IPS DF 4.7 (cell line): ENCODE data around the gene DRAP1.

ENCODE experiments used
- DNase-seq: peaks from one replicate; pipeline ENCODE4 v3.0.0-alpha.2; 2013; ENCODE audit warnings: low spot score; ENCODE audit errors: extremely low read depth

The DRAP1 gene

DNA sequence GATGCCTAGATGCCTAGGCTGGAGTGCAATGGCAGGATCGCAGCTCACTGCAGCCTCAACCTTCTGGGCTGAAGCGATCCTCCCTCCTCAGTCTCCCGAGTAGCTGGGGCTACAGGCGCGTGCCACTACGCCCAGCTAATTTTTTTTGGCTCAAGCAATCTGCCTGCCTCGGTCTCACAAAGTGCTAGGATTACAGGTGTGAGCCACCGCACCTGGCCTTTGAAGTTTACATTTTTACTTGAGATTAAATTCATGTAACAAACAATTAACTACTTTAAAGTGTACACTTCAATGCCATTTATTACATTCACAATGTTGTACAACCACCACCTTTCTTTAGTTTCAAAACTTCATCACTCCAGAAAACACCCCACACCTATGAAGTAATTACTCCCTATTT is 15.5 kb upstream of the DRAP1 start:
- DNase-seq = no peak

DNA sequence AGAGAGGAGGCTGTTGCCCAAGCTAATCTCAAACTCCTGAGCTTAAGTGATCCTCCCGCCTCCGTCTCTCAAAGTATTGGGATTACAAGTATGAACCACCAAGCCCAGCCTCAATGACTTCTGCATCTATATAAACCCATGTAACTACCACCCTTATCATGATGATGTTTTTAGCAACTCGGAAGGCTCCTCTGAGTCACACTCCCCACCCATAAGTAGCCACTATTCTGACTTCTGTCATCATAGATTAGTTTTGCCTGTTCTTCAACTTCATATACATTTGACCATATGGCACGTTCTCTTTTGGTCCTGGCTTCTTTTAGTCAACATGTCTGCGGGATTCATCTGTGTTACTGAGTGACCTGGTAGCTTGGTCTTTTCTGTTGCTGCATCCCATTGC is 12.6 kb upstream of the DRAP1 start:
- no peak for DNase-seq

DNA sequence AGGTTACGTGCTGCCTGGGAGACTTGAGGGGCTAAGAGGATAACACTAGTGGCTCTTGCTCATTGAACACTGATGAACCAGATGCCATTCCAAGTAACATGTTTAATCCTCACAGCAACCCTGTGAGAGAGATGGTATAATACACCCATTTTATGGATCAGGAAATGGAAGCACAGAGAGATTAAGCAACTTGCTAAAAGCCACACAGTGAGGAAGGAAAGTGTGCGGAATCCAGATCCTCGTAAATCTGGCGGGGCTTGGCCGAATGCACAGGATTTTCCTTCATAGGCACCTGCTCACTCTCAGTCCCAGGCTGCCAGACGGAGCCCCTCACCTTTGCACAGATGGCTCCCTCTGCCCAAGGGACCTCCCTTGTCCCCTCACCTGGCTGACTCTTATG is 11.3 kb upstream of the DRAP1 start:
- DNase-seq = no peak

DNA sequence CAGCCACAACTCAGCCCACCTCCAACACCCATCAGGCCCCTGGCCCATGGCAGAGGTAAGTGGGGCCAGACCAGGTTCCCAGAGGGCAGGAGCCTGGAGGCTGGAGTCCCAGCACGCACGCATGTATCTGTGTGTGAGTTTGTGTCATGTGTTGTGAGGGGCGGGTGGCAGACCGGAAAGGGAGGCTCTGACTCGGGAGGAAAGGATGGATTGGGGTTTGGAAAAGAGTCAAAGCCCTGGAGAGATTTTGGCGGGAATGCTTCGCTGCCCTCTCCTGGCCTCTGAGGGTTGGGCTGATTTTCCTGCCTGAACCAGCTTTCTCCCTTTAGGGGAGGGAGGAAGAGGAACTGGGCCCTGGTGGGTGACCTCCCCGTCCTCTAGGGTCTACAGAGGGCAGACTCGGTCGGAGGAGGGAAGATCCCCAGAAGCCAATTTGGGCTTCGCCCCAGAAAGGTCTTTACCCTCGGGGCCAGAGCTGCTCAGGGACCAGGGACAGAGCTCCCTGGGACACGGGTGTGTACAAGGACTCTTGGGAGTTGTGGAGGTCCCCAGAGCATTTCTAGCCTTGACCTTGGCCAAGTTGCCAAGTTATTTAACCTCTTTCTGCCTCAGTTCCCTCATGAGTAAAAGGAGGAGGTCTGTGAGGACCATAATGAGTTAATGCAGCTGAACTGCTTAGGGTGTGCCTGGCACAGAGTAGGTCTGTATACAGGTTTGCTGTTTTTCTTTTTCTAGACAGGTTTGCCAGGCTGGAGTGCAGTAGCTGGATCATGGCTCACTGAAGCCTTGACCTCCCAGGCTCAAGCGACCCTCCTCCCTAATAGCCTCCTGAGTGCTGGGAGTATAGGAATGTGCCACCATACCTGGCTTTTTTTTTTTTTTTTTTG is 7.3 kb upstream of the DRAP1 start:
- DNase-seq = no peak

DNA sequence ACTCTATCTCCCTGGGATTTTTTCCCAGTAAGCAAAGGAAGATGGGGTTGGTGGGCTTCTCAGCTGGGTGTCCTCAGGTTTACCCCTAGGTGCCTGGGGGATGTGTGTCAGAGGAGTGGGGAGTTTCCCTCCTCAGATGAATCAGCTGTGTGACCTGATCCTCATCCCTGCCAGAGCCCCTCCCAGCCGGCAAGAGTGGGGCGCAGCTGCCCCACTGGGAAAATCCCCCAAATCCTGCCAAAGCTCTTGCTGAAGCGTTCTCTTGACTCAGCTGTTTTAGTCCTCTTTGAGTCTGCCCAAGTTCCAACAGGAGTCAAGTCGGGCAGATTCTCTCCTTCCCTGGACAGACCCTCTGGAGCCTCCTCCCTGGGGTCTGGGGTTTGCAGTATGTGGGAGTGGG is 6.4 kb upstream of the DRAP1 start:
- DNase-seq = no peak

DNA sequence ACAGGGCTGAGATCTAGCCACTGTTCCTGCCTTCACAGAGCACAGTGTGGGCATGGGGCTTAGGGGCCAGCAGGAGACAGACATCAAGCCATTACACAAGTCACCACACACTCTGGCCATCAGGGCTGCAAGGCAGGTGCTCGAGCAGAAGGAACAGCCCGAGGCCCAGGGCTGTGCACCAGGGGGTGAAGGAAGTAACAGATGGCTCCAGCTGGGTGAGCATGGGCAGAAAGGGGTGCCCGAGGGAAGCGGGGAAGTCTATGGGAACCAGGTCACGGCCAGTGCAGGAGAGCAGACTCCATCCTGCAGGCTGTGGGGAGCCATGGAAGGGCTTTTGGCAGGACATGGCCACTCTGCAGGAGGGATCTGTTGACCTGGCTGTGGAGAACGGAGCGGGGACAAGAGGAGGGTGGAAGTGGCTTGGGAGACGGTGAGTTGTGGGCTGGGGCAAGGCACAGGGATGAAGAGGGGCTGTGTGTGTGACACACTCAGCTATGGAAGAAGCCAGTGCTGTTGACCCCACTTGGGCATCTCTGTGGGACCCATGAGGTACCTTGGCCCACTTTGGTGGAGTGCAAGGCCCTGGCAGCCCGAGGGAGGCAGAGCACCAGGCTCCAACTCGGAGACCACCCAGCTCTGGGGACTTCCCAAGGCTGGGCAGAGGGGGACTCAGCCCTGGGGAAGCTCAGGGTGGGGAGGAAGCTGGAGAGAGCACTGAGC is 4.0 kb upstream of the DRAP1 start:
- DNase-seq = no peak

DNA sequence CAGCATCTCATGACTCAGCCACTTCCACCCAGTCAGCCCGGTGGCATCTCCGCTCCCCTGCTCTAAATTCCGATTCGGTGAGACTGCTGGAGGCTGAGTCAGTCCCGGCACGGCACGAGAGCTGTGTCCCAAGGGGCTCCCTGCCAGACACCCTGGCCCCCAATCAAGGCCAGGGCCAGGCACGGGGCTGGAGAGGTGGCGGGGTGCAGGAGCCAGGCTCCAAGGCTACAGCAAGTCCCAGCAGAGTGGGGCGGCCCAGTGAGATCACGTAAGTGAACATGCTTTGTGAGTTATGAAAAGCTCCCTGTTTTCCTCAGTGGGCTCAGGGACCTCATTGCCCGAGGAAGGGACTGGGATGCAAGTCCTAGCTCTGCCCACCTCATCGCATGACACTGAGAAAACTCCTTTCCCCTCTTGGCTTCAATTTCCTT is 3.4 kb upstream of the DRAP1 start:
- DNase-seq = no peak

DNA sequence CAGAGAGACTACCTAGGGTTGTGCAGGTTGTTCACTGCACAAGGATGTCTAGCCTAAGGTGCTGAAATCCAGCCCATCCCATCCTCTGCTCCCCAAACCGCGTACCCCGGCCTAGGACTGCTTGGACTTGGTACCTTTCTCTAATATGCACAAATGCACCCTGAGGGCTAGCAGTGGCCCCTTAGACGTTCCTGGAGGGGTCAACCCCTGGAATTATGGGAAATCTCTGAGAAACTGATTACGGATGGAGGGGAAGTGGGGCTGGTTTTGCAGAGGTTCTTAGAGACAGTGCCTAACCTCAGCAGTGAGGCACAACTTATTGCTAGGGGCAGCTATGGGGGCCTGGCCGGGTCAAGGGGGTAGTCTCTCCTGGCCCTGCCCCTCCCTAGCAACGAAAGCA is 2.8 kb upstream of the DRAP1 start:
- DNase-seq = no peak

DNA sequence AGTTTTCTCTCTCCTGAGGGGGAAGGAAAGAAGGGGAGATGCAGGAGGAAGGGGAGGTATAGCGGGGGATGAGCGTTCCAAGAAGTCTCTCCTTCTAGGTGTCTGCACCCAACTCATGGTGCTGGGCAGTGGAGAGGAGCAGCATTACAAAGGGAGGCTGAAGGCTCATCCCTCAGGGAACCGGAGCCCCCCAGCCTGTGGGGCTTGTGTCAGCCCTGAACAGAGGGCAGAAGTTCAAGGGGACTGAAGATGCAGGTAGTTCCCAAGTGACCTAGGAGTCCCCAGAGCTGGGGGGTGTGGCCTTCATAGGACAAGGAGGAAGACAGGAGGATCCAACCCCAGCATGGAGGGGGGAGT is 2.2 kb upstream of the DRAP1 start:
- DNase-seq = no peak

DNA sequence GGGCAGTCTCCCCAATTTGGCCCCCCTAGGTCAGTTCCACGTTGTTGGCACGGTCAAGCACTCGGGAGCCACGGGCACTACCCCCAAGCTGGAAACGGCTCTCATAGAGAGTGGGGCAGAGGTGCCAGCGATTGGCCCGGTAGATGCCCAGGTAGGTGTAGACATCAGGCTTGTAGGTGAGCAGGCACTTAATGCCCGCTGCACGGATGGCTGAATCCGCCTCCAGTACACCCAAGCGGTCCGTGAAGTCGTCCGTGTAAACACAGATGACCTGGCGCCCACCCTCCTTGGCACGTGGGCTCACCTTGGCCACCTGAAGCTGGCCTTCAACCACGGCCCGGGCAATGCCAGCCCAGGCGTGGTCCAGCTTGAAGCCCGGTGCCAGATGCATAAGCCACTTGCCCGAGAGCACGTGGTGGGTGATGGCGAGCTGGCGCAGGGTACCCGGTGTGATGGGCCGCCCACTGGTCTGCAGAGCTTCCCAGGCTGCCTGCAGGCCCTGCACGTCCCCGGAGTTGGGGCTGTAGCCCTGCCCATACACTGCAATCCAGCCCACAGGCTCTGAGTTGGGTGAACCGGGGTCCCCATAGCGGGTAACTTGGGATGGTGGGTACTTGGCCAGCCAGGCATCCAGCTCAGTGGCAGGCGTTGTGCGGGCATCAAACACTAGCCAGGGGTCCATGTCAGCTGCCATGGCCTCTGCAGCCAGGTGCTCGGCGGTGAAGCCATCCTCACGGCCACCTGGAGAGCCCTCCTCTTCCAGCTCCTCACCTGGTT is 1.6 kb upstream of the DRAP1 start:
- no peak for DNase-seq

DNA sequence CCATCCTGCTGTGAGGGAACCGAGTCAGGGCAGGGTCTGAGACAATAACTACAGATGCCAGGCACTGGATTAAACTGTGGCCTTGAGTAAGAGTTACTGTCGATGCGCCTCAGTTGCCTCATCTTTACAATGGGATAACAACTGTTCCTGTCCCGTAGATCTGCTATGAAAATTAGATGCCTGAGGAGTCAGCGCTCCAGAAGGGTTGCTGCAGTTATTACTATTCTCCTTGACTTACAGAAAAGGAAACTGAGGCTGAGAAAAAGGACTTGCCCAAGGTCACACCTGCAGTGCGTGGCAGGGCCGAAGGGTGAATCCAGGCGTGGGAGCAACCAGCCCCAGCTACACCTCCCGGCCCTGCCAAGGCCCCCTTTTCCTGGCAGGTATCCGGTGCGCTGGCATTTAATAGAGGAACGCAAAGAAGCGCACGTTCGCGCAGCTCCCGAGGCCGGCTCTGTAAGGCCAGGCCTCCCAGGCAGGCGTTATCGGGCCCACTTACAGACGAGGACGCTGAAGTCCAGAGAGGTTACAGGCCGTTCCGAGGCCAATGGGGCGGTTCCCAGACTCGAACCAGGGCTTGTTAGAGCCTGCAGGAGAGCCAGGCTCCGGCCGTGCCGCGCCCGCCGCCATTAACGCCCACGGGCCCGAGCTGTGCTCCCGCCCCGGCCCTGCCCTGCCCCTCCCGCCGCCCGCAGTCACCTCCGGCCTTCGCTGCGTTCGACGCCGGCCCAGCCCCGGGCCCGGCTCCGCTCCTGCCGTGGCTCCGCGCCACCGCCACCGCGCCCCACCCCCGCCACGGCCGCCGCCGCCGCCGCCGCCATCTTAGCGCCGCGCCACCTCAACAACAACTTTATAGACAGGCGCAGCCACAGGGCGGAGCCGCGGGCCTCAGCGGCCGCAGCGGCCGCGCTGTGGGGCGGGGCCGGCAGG is 750 bp upstream of the DRAP1 start, which contains the start of gene C11orf68:
Gene C11orf68, minus strand, starts transcription at position 852 of the 930 bp plus-strand sequence. Its CDS starts 31 bp downstream, at position 821.
- DNase-seq = no peak

DNA sequence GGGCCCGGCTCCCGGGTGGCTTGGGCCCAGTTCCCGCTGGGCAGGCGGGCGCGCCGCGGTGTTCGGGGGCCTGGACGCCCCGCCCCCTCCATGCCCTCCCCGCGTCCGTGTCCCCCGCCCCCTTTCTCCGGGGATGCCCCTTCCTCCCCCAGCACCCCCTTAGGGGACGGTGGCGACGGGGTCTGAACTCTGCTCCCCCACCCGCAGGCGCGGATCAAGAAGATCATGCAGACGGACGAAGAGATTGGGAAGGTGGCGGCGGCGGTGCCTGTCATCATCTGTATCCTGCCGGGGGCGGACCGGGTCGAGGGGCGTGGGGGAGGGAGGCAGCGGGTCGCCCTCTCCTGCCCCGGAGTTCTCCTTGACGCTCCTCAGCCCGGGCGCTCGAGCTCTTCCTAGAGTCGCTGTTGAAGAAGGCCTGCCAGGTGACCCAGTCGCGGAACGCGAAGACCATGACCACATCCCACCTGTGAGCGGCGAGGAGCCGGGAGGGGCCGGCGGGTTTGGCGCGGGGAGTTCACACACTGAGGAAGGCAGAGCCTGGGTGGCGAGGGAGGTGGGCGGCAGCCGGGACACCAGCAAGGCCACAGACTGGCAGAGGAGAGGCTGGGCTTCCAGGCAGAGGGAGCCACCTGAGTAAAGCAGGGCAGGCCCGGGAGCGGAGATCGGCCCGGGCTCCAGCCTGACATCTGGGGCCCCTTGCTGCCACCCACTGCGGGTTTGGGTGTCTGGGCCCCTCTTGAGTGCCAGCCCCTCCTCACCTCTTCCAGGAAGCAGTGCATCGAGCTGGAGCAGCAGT is 546 bp downstream of the DRAP1 start:
- no peak for DNase-seq

DNA sequence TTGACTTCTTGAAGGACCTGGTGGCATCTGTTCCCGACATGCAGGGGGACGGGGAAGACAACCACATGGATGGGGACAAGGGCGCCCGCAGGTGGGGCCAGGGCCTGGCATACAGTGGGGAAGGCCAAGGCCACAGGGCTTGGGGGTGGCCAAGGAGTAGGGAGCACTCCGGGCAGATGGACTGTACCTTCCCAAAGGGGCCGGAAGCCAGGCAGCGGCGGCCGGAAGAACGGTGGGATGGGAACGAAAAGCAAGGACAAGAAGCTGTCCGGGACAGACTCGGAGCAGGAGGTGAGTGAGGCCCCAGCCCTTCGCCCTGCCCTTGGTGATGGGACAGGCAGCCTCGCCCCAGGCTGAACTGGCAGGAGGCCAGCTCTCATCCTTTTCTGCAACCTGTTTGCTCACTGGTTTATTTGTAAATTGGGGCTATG is 1.2 kb downstream of the DRAP1 start:
- DNase-seq = no peak

DNA sequence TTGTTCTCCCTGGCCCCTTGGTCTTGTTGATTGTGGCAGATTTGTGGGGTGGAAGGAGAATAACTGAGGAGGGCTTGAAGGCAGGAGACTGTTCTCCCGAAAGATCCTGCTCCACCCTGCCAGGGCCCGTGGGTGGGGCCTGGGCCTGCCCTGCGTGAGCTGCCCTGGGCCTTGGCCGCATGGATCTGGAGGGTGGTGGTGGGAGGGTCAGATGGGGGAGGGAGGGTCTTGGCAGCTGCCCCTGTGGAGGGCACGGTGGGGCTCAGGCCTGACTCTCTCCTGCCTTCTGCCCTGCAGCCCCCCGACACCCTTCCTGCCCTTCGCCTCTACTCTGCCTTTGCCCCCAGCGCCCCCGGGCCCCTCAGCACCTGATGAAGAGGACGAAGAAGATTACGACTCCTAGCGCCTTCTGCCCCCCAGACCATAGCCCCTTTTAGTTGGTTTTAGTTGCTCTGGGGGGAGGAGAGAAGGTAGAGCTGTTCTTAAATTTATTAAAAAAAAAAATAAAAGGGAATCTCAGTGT is 1.9 kb downstream of the DRAP1 start:
- no peak for DNase-seq

DNA sequence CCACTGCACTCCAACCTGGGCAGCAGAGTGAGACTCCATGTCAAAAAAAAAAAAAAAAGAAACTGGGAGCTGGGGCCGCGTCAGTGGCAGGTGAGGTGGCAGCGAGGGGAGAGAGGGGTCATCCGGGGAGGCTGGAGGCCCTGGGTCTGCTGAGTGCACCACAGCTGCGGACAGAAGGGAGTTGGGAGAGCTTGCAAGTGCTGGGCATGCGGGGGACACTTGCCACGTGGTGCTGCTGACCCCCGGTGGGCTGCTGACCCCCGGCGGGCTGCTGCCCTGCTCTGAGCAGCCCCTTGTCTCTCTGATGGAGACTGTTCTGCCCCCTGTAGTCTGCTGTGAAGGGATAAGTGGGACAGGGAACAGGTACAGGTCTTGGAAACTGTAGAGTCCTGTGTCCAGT is 2.6 kb downstream of the DRAP1 start:
- DNase-seq = no peak

DNA sequence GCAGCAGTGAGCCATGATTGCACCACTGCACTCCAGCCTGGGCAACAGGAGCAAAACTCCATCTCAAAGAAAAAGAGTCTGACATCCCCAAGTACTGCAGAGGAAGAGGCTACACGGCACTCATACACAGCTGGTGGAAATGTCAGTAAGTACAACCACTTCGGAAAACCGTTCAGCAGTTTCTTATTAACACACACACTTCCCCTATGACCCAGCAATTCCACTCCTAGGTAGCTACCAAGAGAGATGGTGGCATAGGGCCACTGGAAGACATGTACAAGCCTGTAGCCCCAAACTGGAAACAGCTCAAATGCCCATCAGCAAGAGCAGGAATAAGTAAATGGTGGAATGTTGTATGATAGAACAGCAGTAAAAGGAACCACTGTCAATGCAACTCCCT is 3.3 kb downstream of the DRAP1 start:
- no peak for DNase-seq

DNA sequence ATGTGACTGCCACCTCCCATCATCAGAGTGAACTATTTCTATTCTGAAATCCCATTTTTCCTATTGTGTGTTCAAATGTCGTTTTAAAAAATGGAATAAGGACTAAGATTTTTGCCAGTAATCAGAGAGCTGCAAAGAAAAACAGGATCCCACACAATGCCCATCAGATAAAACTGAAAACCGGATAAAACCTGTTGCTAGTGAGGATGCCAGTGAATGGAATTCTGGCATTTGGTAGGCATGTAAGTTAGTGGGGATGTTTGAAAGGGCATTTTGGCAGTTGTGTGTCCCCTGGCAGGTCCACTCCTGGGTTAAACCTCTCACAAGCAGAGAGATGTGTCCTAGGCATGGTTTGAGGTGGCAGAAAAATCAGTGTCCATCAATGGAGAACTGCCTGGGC is 6.2 kb downstream of the DRAP1 start:
- DNase-seq = no peak

DNA sequence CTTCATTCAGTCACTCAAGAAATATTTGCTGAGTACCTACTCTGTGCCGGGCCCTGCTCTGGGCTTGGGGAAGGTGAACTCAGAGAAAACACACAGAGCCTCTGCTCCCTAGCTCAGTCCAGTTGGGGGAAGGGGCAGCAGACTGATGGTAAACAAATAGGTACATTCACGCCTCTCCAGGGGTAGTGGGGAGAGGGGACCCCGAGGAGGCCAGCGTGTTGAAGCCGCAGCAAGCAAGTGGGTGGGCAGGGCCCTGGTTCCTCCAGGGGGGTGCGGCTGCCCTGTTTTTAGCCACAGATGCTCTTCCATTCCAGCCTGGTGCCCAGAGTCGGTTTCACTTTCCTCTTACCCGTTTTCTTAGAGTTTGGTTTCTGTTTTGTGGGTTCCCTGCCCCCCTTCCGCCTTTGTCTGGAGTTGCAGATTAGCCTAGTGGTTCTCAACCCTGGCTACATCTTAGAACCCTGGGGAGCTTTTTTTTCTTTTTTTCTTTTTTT is 8.7 kb downstream of the DRAP1 start:
- DNase-seq = no peak

DNA sequence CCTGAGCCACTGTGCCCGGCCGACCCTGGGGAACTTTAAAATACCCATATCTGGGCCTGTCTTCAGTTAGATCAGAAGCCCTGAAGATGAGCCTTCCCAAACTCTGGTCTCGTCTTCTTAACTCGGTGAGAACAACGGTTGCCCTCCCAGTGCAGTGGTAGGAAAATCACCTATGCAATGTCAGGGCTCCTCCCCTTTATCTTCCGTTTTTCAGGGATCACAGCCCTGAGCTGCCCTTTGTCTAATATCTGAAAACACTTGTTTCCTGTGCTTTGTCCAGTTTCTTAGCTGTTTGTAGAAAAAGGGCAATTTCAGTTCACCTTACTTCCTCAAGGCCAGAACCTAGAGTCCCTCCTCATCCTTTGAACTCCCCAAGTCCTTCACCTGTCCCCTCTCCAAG is 9.4 kb downstream of the DRAP1 start:
- DNase-seq = no peak
